Panc1 (cell line): ENCODE measurements around the gene XPA. TPM values are rescaled to one million over a fixed set of nuclear protein-coding genes. Genes with fewer than 3 reads are reported as not detected.

Source experiments
- ATAC-seq: fragments of 200-7000 bp; cut with Tn5 transposase; 2 replicates; pipeline ENCODE4 v1.9.1; 2020; ENCODE audit warnings: mild to moderate bottlenecking, moderate library complexity
- BruUV-seq: library from RNA; stranded (reverse); fragments of 400-500 nt; replicated peaks from 2 replicates; lab custom pipeline; 2021; lab: Mats Ljungman, UMichigan
- CTCF ChIA-PET: fragments of 300-600 bp; sonication (Branson Sonifier 250); formaldehyde crosslinking; loops from one replicate; lab custom pipeline; 2022; ENCODE audit warnings: antibody characterized with exemption; lab: Charles Lee
- POLR2A ChIA-PET: fragments of 300-600 bp; sonication (Branson Sonifier 250); formaldehyde crosslinking; loops from one replicate; lab custom pipeline; 2022; ENCODE audit warnings: antibody characterized with exemption; lab: Charles Lee
- DNase-seq: peaks from one replicate; pipeline ENCODE4 v3.0.0-alpha.2; 2010; ENCODE audit warnings: low read depth, low spot score
- H3K27ac ChIP-seq: 2 replicates; pipeline ENCODE4 v1.5.1; 2011; ENCODE audit warnings: mild to moderate bottlenecking, low read length, inconsistent platforms
- H3K27me3 ChIP-seq: fragments of 200-500 bp; sonication (Bioruptor generic); 2 replicates; pipeline ENCODE4 v1.6.0; 2014; ENCODE audit warnings: low read length, inconsistent platforms; ENCODE audit not compliant: control insufficient read depth, insufficient read depth
- H3K36me3 ChIP-seq: fragments of 200-500 bp; sonication (Bioruptor generic); 2 replicates; pipeline ENCODE4 v1.5.1; 2014; ENCODE audit warnings: inconsistent platforms, mild to moderate bottlenecking, low read length, moderate library complexity; ENCODE audit not compliant: control insufficient read depth, insufficient read depth
- H3K4me1 ChIP-seq: 2 replicates; pipeline ENCODE4 v1.5.1; 2011; ENCODE audit warnings: inconsistent platforms, mild to moderate bottlenecking, low read length, moderate library complexity; ENCODE audit not compliant: control insufficient read depth, insufficient read depth
- H3K4me3 ChIP-seq, 2 experiments: 2 replicates each; pipeline ENCODE4 v1.5.1; 2011 to 2012; ENCODE audit warnings: low read depth in 2 of 2, low read length in 2 of 2, mild to moderate bottlenecking in 2 of 2, inconsistent platforms in 1 of 2, moderate library complexity in 1 of 2
- H3K9me3 ChIP-seq: fragments of 200-500 bp; sonication (Bioruptor generic); 2 replicates; pipeline ENCODE4 v1.5.1; 2014; ENCODE audit warnings: low read depth, mild to moderate bottlenecking, inconsistent platforms, low read length, moderate library complexity; ENCODE audit not compliant: control insufficient read depth, insufficient read depth
- CTCF ChIP-seq: fragments of 450-650 bp; IDR thresholded peaks from 2 replicates; pipeline ENCODE4 v1.5.1; 2017; ENCODE audit warnings: mild to moderate bottlenecking
- POLR2AphosphoS5 ChIP-seq: IDR thresholded peaks from 2 replicates; pipeline ENCODE4 v1.6.1; 2012; ENCODE audit warnings: mild to moderate bottlenecking, low read depth, low read length, moderate library complexity
- REST ChIP-seq, 2 experiments: IDR thresholded peaks; 2 replicates each; pipeline ENCODE4 v1.6.1; 2011 to 2012; ENCODE audit warnings: low read depth in 2 of 2, control low read depth in 1 of 2, low read length in 1 of 2, mild to moderate bottlenecking in 1 of 2, moderate library complexity in 1 of 2; ENCODE audit not compliant: insufficient read depth in 1 of 2
- SIN3A ChIP-seq: IDR thresholded peaks from 2 replicates; pipeline ENCODE4 v1.6.1; 2012; ENCODE audit warnings: low read depth, mild to moderate bottlenecking, low read length, moderate library complexity, borderline replicate concordance; ENCODE audit not compliant: insufficient read depth
- TCF7L2 ChIP-seq: IDR thresholded peaks from 2 replicates; pipeline ENCODE4 v1.6.1; 2011; ENCODE audit warnings: mild to moderate bottlenecking, low read depth, low read length, inconsistent platforms
- in situ Hi-C: cut with HindIII; loops from 2 replicates; pipeline ENCODE4 v1.10.0; 2016; ENCODE audit warnings: low sequenced_read_pairs, low pct_unique_long_range_greater_than_20kb
- intact Hi-C: fragments of 100-400 bp; cut with micrococcal nuclease; formaldehyde crosslinking; loops from one replicate; pipeline ENCODE4 v1.10.0; 2022; ENCODE audit not compliant: unreplicated experiment
- total RNA-seq: library from RNA; stranded (reverse); gene quantifications from one replicate; pipeline ENCODE4 v1.2.1, GENCODE V29; 2021; ENCODE audit not compliant: unreplicated experiment

Gene XPA
- total RNA-seq, 1 experiment from 2014 or later = 7.1 TPM

- no peak for ATAC-seq
- in situ Hi-C loops = no loop called here
- CTCF ChIA-PET = no interaction called here
Observed at GRCh38 chr9:97630591-97630990, 66.5 kb downstream of the XPA start.

GRCh38 chr9:97629156-97629555, 68.0 kb downstream of the XPA start:
- ChIA-PET POLR2A (no interaction called here), CTCF (no interaction called here)
- intact Hi-C loops (no loop called here), in situ Hi-C loops (no loop called here)
- no peak overlapping the region for H3K27ac ChIP-seq
- no TSS peak for BruUV-seq
- no peaks in the 10 kb centered on the region for H3K9me3 ChIP-seq
- no peak overlapping the region for H3K4me3 ChIP-seq
- H3K4me1 ChIP-seq = peaks cover 5% of the 10 kb centered on the region; the same call in 1 of the 2 replicates
- H3K36me3 ChIP-seq = no peaks in the 10 kb centered on the region; the same call in none of the 2 replicates
- ATAC-seq (no peak), DNase-seq (no peak)
- no peaks in the 10 kb centered on the region for H3K27me3 ChIP-seq
- no peak for TF ChIP-seq TCF7L2
- no peak for TF ChIP-seq POLR2AphosphoS5
- TF ChIP-seq REST (IDR thresholded peaks at IDR 0.05; ENCODE audit: insufficient read depth in 1 of 2, low read depth in 2 of 2, low read length in 1 of 2) = no peak
- TF ChIP-seq SIN3A = no peak
- TF ChIP-seq CTCF = no peak

More at GRCh38 chr9:97630591-97630990, 66.5 kb downstream of the XPA start:
- BruUV-seq = TSS peak; percentile 33
- no peak for TF ChIP-seq CTCF
- TF ChIP-seq TCF7L2 = no peak
- no peak for TF ChIP-seq POLR2AphosphoS5
- no peak for TF ChIP-seq REST (IDR thresholded peaks at IDR 0.05; ENCODE audit: insufficient read depth in 1 of 2, low read depth in 2 of 2, low read length in 1 of 2)
- TF ChIP-seq SIN3A = no peak
- Histone ChIP-seq H3K4me3 (no peak overlapping the region), H3K27ac (no peak overlapping the region), H3K36me3 (peaks cover 3% of the 10 kb centered on the region), H3K27me3 (no peaks in the 10 kb centered on the region), H3K4me1 (peaks cover 11% of the 10 kb centered on the region), H3K9me3 (no peaks in the 10 kb centered on the region)
- intact Hi-C loops = no loop called here
- no peak for DNase-seq
- POLR2A ChIA-PET = no interaction called here
